SHP77 (cell line): ENCODE measurements around the gene C1QL1.
"Not testable (repeated sequence)": the region's sequence is repeated elsewhere in the genome, so short reads cannot be mapped to it uniquely, and the experiment has no call there.

Experiments
- DNase-seq, 2 experiments: peaks; one replicate each; lab custom pipeline; 2025; lab: John Stamatoyannopoulos, UW

Gene C1QL1

DNA sequence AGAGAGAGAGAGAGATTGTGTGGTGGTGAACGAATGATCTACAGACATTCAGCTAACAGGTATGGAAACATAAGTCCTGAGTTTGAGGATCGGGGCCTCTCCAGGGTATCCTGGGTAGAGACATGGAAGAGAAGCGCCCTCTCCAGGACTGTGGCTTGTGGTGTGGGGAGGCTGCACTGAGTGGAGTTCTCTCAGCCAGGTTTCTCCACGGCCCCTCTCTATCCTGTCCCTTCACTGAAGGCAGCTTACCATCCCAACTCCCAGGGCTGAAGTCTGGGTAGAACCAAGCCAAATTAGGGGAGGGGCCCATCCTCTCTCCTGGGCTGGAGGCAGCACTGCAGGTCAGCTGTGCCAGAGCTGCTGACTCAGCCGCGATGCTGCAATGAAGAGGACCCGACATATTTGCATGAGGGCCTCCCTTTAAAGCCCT is 6.2 kb downstream of the C1QL1 start:
- no peak for DNase-seq

DNA sequence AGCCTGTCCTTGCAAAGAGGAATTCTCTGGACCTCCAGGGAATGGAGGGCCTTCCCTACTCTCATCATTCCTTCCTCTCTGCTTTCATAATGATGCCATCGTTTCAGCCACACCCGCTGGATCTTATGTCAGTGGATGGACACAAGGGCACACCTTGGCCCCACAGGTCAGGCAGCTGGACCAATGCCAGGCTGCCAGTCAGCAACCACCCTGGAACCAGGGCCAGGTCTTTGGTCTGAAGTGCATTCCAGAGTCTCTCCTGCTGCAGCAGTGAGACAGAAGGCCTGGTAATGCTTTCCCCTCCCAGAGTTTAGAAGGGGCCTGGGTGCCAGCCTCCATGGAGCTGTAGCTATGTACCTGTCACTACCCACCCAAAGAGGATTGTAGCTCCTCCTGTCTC is 7.4 kb downstream of the C1QL1 start:
- DNase-seq: no peak

- DNase-seq: no peak
These were observed 8.1 kb downstream of the C1QL1 start for GRCh38 chr17:44959821-44960531.

DNA sequence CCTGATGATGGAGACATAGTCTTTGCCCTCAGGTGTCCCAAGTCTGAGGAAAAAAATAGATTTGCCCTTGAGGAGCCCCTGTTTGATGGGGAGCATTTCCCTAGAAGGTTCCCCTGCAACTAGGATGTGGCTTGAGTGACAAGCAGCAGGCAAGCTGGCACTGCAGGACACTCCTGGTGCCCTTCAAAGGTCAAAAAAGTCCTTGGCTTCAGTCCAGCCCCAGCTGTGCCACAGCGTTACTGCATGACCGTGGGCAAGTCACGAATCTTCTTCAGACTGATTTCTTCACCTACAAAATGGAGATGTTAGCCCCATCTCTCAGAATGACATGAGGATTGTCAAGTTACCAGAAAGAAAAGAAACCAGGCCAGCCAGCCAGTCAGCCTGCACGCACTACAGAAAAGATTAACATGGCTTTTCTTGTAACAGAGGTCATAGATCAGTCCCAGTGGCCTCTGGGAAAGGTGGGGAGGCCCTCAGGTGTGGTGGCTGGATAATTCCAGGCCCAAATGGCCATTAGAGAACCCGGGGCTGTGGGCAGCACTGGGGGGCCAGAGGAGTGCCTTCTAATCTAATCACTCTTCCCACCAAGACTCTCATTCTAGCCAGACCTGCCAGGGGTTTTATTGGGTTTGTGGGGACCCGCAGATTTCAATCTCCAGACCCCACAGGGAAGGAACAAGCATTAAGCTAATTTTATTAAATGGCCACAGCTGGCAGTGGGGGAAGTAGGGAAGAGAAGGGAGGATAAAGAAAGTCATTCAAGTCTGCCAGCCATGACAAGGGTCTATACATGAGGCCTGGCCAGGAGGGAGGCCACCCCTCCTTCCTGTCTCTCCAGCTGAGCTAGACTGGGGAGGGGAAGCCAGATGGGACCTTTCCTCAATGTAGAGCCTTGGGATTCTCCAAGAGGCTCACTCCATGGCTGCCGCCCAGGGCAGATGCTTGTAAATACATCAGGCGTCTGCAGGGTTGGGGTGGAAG is 10.8 kb downstream of the C1QL1 start:
- DNase-seq: peak in 1 of 2 experiments; percentile 18

- peak; percentile 21 to 23 for DNase-seq
These were observed 12.3 kb downstream of the C1QL1 start for GRCh38 chr17:44955674-44956425.

DNA sequence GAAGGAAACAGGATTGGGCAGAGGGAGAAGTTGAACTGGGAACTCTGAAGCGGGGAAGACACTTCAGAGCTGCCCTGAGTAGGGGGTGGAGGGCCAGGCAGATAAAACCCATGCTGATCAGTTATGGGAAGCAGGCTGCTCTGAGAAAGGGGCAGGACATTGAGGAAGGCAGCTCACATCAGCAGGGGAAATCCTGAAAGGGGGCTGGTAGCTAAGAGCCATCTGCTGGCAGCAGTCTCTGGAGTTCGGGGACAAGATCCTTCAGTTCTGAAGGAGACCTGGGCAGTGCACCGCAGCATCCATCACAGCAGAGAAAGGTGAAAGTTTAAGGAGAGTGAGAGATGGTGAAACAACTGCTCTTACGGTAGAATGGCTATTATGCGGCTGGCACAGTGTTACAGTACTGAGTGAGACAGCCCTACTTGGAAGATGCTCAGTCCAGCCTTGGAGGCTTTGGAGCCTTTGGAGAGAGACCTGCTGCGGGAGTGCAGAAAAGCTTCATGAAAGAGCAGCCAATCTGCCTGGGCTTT is 15.1 kb downstream of the C1QL1 start:
- no peak for DNase-seq

- no peak for DNase-seq
These were observed 19.7 kb downstream of the C1QL1 start for GRCh38 chr17:44948315-44948795.

GRCh38 chr17:44947461-44948314 is 20.4 kb downstream of the C1QL1 start, which contains the start of gene KIF18B:
Gene KIF18B, minus strand, starts transcription at chr17:44947773. Its CDS starts 11,429 bp downstream, at chr17:44936344.
- peak; percentile 97 to 98 for DNase-seq

- DNase-seq: not testable (repeated sequence)
These were observed 22.5 kb downstream of the C1QL1 start for GRCh38 chr17:44945652-44946051.

GRCh38 chr17:44942456-44942855 is 25.6 kb downstream of the C1QL1 start:
- DNase-seq: no peak

- no peak for DNase-seq
These were observed 26.3 kb downstream of the C1QL1 start for GRCh38 chr17:44941712-44942331.

DNA sequence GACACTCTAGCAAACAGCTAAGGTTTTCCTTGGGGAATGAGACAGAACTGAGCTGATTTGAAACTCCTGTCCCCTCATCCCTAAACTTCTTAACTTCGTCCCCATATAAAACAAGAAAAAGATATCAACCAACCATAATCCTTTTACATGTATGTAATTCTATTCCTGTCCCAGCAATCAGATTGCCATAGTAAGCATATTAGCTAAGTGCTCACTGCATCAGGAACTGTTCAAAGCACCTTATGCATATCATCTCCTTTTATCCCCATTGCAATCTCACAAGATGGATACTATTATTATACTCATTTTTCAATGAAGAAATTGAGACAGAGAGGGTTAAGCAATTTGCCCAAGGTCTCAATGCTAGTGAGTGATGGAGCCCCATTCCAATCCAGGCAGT is 27.3 kb downstream of the C1QL1 start:
- DNase-seq: no peak

DNA sequence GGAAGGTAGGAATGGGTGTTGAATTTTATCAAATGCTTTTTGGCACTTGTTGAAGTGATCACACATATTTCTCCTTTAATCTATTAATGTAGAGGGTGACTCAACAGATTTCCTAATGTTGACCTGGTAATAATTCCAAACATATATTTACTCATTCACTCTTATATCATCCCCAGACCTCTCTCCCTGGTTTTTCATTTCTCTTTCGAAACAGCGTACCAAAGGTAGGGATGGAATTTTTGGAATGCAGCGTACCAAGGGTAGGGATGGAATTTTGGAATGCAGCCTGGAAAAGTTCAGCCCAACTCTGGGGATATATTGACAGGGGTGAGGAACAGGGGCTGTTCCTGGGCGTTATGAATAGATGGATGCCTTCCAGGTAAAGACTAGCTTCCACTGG is 27.8 kb downstream of the C1QL1 start:
- DNase-seq: no peak

- no peak for DNase-seq
These were observed 33.0 kb downstream of the C1QL1 start for GRCh38 chr17:44935116-44935515.

DNA sequence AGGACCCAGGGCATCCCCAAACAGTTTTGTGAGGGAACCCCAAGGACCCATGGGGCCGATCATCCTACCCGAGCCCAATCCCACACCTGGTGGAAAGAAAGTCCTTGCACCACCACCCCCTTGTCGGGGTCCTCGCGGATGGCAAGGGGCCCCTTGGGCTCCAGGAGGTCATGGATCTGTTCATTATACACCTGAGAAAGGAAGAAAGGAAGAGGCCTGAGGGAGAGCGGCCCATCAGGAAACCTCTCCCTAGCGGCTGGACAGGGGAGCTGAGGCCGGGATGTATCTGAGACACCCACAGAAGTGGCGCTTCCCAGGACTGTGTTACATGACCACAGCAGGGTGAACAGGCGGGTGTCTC is 33.4 kb downstream of the C1QL1 start:
- no peak for DNase-seq

DNA sequence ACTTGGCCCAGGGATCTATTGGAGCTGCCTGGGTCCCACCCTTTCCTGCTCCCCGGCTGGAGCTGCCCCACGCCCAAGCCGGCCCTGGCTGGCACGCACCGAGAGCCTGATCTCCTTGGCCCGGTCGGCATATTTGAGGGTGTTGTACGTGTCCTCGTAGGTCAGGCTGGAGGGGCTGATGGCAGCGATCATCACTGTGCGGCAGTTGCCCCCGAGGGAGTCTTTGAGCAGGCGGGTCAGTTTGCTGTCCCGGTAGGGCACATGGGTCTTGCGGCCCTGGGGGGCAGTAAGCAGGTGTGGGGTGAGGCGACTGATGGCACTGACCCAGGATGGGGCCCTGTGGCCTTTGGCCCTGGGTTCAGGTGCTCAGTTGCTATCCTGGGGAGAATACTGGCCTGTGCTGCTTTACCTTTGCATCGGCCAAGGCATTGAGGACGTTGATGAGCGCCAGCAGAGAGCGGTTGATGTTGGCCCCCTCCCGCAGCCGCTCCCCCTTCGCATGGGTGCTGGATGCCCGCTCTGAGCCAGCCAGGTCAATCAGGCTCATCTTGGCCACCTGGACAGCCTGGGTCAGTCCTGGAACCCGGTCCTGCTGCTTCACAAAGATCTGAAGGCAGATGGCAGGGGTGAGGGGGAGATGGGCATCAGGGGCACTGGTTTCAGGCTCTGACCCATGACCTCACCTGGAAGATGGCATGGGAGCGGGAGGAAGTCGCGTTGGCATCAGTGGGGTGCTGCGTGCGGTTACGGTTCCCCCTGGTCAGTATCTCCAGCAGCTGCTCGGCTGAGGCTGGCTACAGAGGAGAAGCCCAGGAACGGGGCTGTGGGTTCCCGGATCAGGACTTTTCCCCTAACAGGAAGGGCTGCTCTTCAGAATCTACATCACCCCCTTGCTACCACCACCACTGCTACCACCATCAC is 34.0 kb downstream of the C1QL1 start:
- no peak for DNase-seq

GRCh38 chr17:44932787-44933097 is 35.4 kb downstream of the C1QL1 start:
- DNase-seq: no peak

GRCh38 chr17:44932096-44932786 is 35.9 kb downstream of the C1QL1 start:
- no peak for DNase-seq

- DNase-seq: no peak
These were observed 36.7 kb downstream of the C1QL1 start for GRCh38 chr17:44931376-44931775.
